Measurements from ENCODE around the gene GPER1.
"Not testable (repeated sequence)": the region's sequence is repeated elsewhere in the genome, so short reads cannot be mapped to it uniquely, and the experiment has no call there.

The GPER1 gene

DNA sequence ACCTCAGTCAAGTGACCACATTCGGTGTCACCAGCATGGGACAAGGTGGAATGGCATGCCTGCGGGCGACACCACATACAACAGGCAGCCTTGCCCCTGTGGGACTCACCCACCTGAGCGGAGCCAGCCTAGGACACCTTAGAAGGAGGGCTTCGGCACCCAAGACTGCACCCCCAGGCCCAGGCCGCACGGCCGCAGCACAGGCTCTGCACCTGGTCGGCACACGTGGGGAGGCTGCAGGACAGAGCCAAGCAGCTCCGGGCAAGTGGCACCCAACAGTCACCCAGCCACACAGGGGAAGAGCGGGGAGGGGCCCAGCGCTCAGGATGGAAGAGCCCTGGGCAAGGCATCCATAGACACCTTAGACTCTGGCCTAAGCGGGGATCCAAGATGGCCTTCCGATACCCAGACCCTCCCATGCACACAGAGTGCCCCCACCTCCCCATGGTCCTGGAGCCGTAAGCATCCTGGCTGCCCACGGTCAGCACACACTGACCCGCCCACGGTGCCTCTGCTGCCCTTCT is 16.1 kb upstream of the GPER1 start:
- no peak for FAIRE-seq
- no peak for DNase-seq (ENCODE audit: insufficient read length, low spot score)
- TF ChIP-seq, protein P1, sequence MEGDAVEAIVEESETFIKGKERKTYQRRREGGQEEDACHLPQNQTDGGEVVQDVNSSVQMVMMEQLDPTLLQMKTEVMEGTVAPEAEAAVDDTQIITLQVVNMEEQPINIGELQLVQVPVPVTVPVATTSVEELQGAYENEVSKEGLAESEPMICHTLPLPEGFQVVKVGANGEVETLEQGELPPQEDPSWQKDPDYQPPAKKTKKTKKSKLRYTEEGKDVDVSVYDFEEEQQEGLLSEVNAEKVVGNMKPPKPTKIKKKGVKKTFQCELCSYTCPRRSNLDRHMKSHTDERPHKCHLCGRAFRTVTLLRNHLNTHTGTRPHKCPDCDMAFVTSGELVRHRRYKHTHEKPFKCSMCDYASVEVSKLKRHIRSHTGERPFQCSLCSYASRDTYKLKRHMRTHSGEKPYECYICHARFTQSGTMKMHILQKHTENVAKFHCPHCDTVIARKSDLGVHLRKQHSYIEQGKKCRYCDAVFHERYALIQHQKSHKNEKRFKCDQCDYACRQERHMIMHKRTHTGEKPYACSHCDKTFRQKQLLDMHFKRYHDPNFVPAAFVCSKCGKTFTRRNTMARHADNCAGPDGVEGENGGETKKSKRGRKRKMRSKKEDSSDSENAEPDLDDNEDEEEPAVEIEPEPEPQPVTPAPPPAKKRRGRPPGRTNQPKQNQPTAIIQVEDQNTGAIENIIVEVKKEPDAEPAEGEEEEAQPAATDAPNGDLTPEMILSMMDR (IDR thresholded peaks at IDR 0.05; ENCODE audit: insufficient read depth, missing control alignments) = no peak

DNA sequence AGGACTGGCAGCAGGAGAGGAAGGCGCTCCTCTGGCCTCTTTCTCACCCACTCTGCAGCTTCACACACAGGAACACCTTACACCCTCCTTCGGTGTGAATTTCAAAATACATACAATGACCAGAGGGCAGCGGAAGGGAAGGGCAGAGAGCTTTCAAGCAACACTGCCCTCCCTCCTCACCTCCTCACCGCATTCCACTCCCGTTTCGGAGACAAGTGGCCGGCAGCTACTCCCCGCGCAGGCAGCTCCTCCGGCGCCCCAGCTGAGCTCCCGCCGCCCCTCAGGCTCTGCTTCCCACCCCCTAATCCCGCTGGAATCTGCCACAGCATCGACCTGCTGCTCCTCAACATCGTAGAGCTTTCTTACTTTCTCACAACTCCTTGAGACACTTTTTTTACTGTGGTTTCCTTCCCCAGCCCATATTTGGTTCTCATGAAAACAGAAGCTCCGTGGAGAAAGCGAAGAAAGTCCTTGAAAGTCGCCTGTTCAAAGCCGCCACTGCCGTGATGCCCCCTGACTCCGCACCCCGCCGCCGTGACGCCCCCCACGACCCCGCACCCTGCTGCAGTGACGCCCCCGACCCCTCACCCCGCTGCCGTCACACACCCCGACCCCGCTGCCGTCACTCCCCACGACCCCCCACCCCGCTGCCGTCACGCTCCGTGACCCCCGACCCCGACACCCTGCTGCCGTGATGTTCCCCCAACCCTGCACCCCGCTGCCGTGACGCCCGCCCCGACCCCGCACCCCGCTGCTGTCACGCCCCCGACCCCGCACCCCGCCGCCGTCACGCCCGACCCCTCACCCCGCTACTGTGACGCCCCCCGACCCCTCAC is 14.6 kb upstream of the GPER1 start:
- TF ChIP-seq, protein P1 (IDR thresholded peaks at IDR 0.05; ENCODE audit: insufficient read depth, missing control alignments) = no peak
- no peak for DNase-seq (ENCODE audit: insufficient read length, low spot score)
- FAIRE-seq = no peak

DNA sequence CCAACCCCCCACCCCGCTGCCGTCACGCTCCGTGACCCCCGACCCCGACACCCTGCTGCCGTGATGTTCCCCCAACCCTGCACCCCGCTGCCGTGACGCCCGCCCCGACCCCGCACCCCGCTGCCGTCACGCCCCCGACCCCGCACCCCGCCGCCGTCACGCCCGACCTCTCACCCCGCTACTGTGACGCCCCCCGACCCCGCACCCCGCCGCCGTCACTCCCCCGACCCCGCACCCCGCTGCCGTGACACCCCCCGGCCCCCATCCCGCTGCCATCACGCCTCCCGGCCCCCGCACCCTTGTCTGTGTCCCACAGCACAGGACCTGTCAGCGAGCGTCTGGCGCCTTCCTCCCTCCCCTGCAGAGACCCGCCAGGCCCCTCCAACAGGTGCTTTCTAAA is 13.9 kb upstream of the GPER1 start:
- DNase-seq (ENCODE audit: insufficient read length, low spot score); FAIRE-seq: not testable (repeated sequence)

DNA sequence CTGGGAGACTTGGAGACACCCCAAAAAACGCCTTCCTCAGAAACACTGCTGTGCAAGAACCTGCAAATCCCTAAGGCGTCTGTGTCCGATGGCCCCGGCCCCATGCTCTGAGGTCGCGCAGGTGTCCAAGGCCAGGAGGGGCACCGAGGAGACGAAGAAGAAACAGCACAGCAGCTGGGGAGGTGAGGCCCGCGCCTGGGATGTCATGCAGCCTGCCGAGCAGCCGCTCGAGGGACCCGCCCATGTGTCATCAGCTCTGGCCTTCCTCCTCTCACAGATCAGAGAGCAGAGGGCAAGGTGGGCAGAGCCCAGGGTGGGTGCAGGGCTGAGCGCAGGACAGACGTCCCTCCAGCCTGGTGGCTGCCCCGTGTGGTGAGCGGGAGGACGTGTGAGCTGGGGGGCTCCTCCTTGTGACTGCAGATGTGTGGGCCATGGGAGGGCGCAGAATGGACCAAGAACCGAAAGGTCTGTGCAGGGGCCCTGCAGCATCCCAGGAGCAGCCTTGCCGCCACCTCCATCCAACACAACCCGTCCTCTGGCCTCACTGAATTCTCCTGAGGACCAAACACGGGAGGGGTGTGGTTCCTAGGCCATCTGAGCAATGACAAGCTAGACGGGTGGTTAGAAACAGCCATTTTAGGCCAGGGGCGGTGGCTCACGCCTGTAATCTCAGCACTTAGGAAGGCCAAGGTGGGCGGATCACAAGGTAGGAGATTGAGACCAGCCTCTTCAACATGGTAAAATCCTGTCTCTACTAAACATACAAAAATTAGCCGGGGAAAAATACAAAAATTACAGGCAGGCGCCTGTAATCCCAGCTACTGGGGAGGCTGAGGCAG is 13.1 kb upstream of the GPER1 start:
- TF ChIP-seq, protein P1 (IDR thresholded peaks at IDR 0.05; ENCODE audit: insufficient read depth, missing control alignments) = no peak
- FAIRE-seq = no peak
- no peak for DNase-seq (ENCODE audit: insufficient read length, low spot score)

DNA sequence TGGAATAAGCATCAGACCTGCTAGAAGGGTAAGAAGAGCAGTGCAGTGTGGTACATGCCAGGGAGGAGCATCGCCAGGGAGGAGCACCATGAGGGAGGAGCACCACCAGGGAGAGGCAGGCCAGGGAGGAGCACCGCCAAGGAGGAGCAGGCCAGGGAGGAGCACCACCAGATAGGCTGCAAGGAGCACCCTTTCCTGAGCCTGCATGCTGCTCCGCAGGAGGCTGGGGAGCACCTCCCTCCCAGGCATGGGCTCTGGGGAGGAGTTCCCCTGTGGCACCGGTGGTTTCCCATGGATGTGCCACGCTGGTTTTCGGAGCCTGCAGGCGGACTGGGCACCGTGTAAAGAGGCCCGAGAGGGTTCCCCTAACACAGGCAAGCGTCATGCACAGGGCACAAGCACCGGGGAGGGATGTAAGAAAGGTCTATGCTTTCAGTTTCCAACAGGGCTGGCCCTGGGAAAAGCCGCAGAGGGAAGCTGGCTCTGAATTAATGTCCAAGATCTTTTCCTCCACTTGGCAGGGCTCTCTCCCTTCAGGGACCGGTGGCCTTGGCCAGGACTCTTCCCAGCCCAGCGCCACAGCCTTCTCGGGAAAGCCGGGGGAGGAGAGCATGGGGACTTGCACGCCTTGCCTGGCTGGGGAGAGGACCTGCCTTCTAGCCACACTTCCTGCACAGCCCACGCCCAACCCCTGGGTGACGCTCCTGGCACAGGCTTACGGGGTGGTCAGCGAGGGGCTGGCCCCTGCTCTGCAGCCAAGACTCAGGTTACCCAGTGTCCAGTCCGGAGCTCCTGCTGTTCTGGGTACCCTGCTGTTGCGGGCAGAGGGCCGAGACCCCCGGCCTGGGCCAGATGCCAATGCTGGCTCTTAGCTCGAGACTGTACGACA is 11.5 kb upstream of the GPER1 start:
- TF ChIP-seq, protein P1 (IDR thresholded peaks at IDR 0.05; ENCODE audit: insufficient read depth, missing control alignments) = no peak
- DNase-seq (ENCODE audit: insufficient read length, low spot score) (no peak), FAIRE-seq (no peak)

DNA sequence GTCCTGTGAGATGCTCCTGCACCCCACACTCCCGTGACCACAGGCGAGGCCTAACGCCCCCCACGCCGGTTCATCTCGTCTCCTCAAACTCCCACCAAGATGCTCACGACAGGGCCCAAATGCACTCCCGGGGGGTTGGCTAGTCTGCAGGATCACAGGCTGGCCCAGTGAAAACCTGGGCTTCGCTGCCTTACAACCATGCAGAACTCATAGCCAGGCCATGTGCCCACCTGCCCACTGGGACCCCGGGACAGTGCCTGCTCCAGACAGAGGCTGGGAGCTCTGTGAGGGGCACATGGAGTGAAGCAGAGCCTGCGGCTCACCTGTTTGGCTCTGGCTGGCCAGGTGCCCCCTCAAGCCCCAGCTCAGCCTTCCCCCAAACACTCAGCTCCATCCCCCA is 9.4 kb upstream of the GPER1 start:
- DNase-seq (ENCODE audit: insufficient read length, low spot score) (no peak), FAIRE-seq (no peak)

More for the DNA sequence above, 9.4 kb upstream of the GPER1 start:
- TF ChIP-seq, protein P1 (IDR thresholded peaks at IDR 0.05; ENCODE audit: insufficient read depth, missing control alignments) = no peak

All from D721Med (cell line).